Measurements from ENCODE around the gene CDH20.

CDH20 gene

GRCh38 chr18:61394983-61395382, 61.8 kb downstream of the CDH20 start:
- no peak overlapping the region for H3K9ac ChIP-seq (ENCODE audit: insufficient read length)
- H3K9me3 ChIP-seq (ENCODE audit: low read depth, low read length): no peaks in the 10 kb centered on the region
- H3K27ac ChIP-seq: no peak overlapping the region
- H3K4me3 ChIP-seq: no peak overlapping the region
- H3K36me3 ChIP-seq (ENCODE audit: insufficient read depth, low read length): no peaks in the 10 kb centered on the region
- no peak for DNase-seq (ENCODE audit: low read depth, low spot score)
- no peak for TF ChIP-seq FOXP2 (optimal IDR thresholded peaks at IDR 0.05; ENCODE audit: control extremely low read depth, extremely low read length, insufficient read depth)
- no peak for TF ChIP-seq POLR2AphosphoS5 (IDR thresholded peaks at IDR 0.05; ENCODE audit: borderline replicate concordance, low read depth, low read length)

- Histone ChIP-seq H3K9ac (ENCODE audit: insufficient read length) (no peak overlapping the region), H3K36me3 (ENCODE audit: insufficient read depth, low read length) (no peaks in the 10 kb centered on the region), H3K27ac (no peak overlapping the region), H3K4me3 (no peak overlapping the region), H3K9me3 (ENCODE audit: low read depth, low read length) (no peaks in the 10 kb centered on the region)
- DNase-seq (ENCODE audit: low read depth, low spot score): no peak
- no peak for TF ChIP-seq EZH2 (IDR thresholded peaks at IDR 0.05)
- TF ChIP-seq POLR2AphosphoS5 (IDR thresholded peaks at IDR 0.05; ENCODE audit: borderline replicate concordance, low read depth, low read length): no peak
- TF ChIP-seq FOXP2 (optimal IDR thresholded peaks at IDR 0.05; ENCODE audit: control extremely low read depth, extremely low read length, insufficient read depth): no peak
Measured at GRCh38 chr18:61397222-61397621, 64.0 kb downstream of the CDH20 start.

- no peak for TF ChIP-seq EZH2 (IDR thresholded peaks at IDR 0.05)
- TF ChIP-seq POLR2AphosphoS5 (IDR thresholded peaks at IDR 0.05; ENCODE audit: borderline replicate concordance, low read depth, low read length): no peak
- no peak for TF ChIP-seq FOXP2 (optimal IDR thresholded peaks at IDR 0.05; ENCODE audit: control extremely low read depth, extremely low read length, insufficient read depth)
- no peak overlapping the region for H3K9ac ChIP-seq (ENCODE audit: insufficient read length)
- no peak for DNase-seq (ENCODE audit: low read depth, low spot score)
- H3K27ac ChIP-seq: no peak overlapping the region
- no peaks in the 10 kb centered on the region for H3K36me3 ChIP-seq (ENCODE audit: insufficient read depth, low read length)
- H3K9me3 ChIP-seq (ENCODE audit: low read depth, low read length): no peaks in the 10 kb centered on the region
- H3K4me3 ChIP-seq: no peak overlapping the region
Measured at GRCh38 chr18:61398961-61399705, 65.9 kb downstream of the CDH20 start.

- DNase-seq (ENCODE audit: low read depth, low spot score): no peak
- Histone ChIP-seq H3K36me3 (ENCODE audit: insufficient read depth, low read length) (no peaks in the 10 kb centered on the region), H3K27ac (no peak overlapping the region), H3K4me3 (no peak overlapping the region), H3K9ac (ENCODE audit: insufficient read length) (no peak overlapping the region), H3K9me3 (ENCODE audit: low read depth, low read length) (no peaks in the 10 kb centered on the region)
- TF ChIP-seq EZH2 (IDR thresholded peaks at IDR 0.05) (no peak), POLR2AphosphoS5 (IDR thresholded peaks at IDR 0.05; ENCODE audit: borderline replicate concordance, low read depth, low read length) (no peak), FOXP2 (optimal IDR thresholded peaks at IDR 0.05; ENCODE audit: control extremely low read depth, extremely low read length, insufficient read depth) (no peak)
Measured at GRCh38 chr18:61400016-61400635, 66.9 kb downstream of the CDH20 start.

- DNase-seq (ENCODE audit: low read depth, low spot score): no peak
- no peaks in the 10 kb centered on the region for H3K9me3 ChIP-seq (ENCODE audit: low read depth, low read length)
- H3K4me3 ChIP-seq: no peak overlapping the region
- TF ChIP-seq FOXP2 (optimal IDR thresholded peaks at IDR 0.05; ENCODE audit: control extremely low read depth, extremely low read length, insufficient read depth) (no peak), EZH2 (IDR thresholded peaks at IDR 0.05) (no peak), POLR2AphosphoS5 (IDR thresholded peaks at IDR 0.05; ENCODE audit: borderline replicate concordance, low read depth, low read length) (no peak)
- no peak overlapping the region for H3K27ac ChIP-seq
- no peaks in the 10 kb centered on the region for H3K36me3 ChIP-seq (ENCODE audit: insufficient read depth, low read length)
- H3K9ac ChIP-seq (ENCODE audit: insufficient read length): no peak overlapping the region
Measured at GRCh38 chr18:61400716-61401115, 67.5 kb downstream of the CDH20 start.

- H3K36me3 ChIP-seq (ENCODE audit: insufficient read depth, low read length): no peaks in the 10 kb centered on the region
- H3K27ac ChIP-seq: peak overlapping the region; percentile 17; the same call in 1 of the 2 replicates
- no peaks in the 10 kb centered on the region for H3K9me3 ChIP-seq (ENCODE audit: low read depth, low read length)
- DNase-seq (ENCODE audit: low read depth, low spot score): peak; percentile 34
- TF ChIP-seq EZH2 (IDR thresholded peaks at IDR 0.05): no peak
- no peak for TF ChIP-seq FOXP2 (optimal IDR thresholded peaks at IDR 0.05; ENCODE audit: control extremely low read depth, extremely low read length, insufficient read depth)
- no peak for TF ChIP-seq POLR2AphosphoS5 (IDR thresholded peaks at IDR 0.05; ENCODE audit: borderline replicate concordance, low read depth, low read length)
- H3K9ac ChIP-seq (ENCODE audit: insufficient read length): no peak overlapping the region
- no peak overlapping the region for H3K4me3 ChIP-seq
Measured at GRCh38 chr18:61402726-61403125, 69.5 kb downstream of the CDH20 start.

- Histone ChIP-seq H3K36me3 (ENCODE audit: insufficient read depth, low read length) (no peaks in the 10 kb centered on the region), H3K27ac (no peak overlapping the region), H3K9me3 (ENCODE audit: low read depth, low read length) (no peaks in the 10 kb centered on the region), H3K4me3 (no peak overlapping the region), H3K9ac (ENCODE audit: insufficient read length) (no peak overlapping the region)
- TF ChIP-seq EZH2 (IDR thresholded peaks at IDR 0.05): no peak
- TF ChIP-seq POLR2AphosphoS5 (IDR thresholded peaks at IDR 0.05; ENCODE audit: borderline replicate concordance, low read depth, low read length): no peak
- no peak for TF ChIP-seq FOXP2 (optimal IDR thresholded peaks at IDR 0.05; ENCODE audit: control extremely low read depth, extremely low read length, insufficient read depth)
- DNase-seq (ENCODE audit: low read depth, low spot score): no peak
Measured at GRCh38 chr18:61413396-61413795, 80.2 kb downstream of the CDH20 start.

- DNase-seq (ENCODE audit: low read depth, low spot score): no peak
- no peak overlapping the region for H3K4me3 ChIP-seq
Measured at GRCh38 chr18:61414086-61414485, 80.9 kb downstream of the CDH20 start.

More at GRCh38 chr18:61414086-61414485, 80.9 kb downstream of the CDH20 start:
- TF ChIP-seq POLR2AphosphoS5 (IDR thresholded peaks at IDR 0.05; ENCODE audit: borderline replicate concordance, low read depth, low read length) (no peak), EZH2 (IDR thresholded peaks at IDR 0.05) (no peak), FOXP2 (optimal IDR thresholded peaks at IDR 0.05; ENCODE audit: control extremely low read depth, extremely low read length, insufficient read depth) (no peak)
- Histone ChIP-seq H3K27ac (no peak overlapping the region), H3K9me3 (ENCODE audit: low read depth, low read length) (no peaks in the 10 kb centered on the region), H3K36me3 (ENCODE audit: insufficient read depth, low read length) (no peaks in the 10 kb centered on the region), H3K9ac (ENCODE audit: insufficient read length) (no peak overlapping the region)

All from SK-N-MC (cell line).